Measurements from ENCODE around the gene ALMS1. TPM values are rescaled to one million over a fixed set of nuclear protein-coding genes. Genes with fewer than 3 reads are reported as not detected.

ALMS1 gene
- polyA plus RNA-seq, 3 donors, result 0.55 to 5.2 (median 0.64) TPM

DNA sequence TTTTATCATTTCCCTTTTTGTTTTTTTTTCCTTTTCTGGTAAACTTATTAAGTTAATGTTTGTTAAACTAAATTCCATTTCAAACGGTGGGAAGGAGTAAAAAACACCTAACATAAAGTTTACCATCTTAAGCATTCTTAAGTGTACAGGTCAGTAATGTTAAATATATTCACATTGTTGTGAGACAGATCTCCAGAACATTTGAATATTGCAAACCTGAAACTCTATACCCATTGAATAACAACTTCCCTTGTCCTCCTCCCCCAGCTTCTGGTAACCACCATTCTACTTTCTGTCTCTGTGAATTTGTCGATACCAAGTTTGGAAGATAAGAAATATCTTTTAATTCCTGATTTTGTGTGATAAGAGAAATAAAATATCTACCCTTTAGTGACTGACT is 268.5 kb downstream of the ALMS1 start:
- TF ChIP-seq, protein P1, sequence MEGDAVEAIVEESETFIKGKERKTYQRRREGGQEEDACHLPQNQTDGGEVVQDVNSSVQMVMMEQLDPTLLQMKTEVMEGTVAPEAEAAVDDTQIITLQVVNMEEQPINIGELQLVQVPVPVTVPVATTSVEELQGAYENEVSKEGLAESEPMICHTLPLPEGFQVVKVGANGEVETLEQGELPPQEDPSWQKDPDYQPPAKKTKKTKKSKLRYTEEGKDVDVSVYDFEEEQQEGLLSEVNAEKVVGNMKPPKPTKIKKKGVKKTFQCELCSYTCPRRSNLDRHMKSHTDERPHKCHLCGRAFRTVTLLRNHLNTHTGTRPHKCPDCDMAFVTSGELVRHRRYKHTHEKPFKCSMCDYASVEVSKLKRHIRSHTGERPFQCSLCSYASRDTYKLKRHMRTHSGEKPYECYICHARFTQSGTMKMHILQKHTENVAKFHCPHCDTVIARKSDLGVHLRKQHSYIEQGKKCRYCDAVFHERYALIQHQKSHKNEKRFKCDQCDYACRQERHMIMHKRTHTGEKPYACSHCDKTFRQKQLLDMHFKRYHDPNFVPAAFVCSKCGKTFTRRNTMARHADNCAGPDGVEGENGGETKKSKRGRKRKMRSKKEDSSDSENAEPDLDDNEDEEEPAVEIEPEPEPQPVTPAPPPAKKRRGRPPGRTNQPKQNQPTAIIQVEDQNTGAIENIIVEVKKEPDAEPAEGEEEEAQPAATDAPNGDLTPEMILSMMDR (IDR thresholded peaks at IDR 0.05), result no peak
- intact Hi-C loops (cut with micrococcal nuclease), result no loop called here
- Histone ChIP-seq H3K4me1 (ENCODE audit: control insufficient read depth in 1 of 2, insufficient read depth in 2 of 2, low read length in 2 of 2) (peaks cover 4 to 7% of the 10 kb centered on the region in 2 donors), H2AFZ (ENCODE audit: insufficient read depth, low read depth, low read length, poor library complexity, severe bottlenecking) (no peak overlapping the region), H3K27me3 (ENCODE audit: control insufficient read depth in 2 of 2, insufficient read depth in 2 of 2, low read length in 2 of 2) (no peaks in the 10 kb centered on the region), H3K4me2 (replicated peaks; ENCODE audit: extremely low read depth, low read length, poor library complexity, severe bottlenecking) (no peak overlapping the region), H3K9ac (ENCODE audit: insufficient read depth, low read length, poor library complexity, severe bottlenecking) (no peak overlapping the region), H4K20me1 (ENCODE audit: insufficient read depth, low read length) (no peaks in the 10 kb centered on the region), H3K9me3 (replicated peaks in 1 of 2; ENCODE audit: control insufficient read depth in 1 of 2, insufficient read depth in 1 of 2, low read length in 2 of 2) (no peaks in the 10 kb centered on the region), H3K4me3 (replicated peaks in 1 of 3; ENCODE audit: low read depth in 2 of 3, low read length in 3 of 3) (no peak overlapping the region), H3K79me2 (ENCODE audit: insufficient read depth, low read length) (no peaks in the 10 kb centered on the region), H3K36me3 (replicated peaks in 1 of 2; ENCODE audit: control insufficient read depth in 1 of 2, insufficient read depth in 2 of 2, low read length in 2 of 2) (no peaks in the 10 kb centered on the region), H3K27ac (ENCODE audit: low read depth in 1 of 2, low read length in 2 of 2) (no peak overlapping the region)
- H3K9me3 Mint-ChIP-seq, result peaks cover 0 to 1% (median 0%) of the 10 kb centered on the region in 7 donors
- H3K4me3 Mint-ChIP-seq, result no peak overlapping the region
- H3K27ac Mint-ChIP-seq, result no peak overlapping the region
- H3K27me3 Mint-ChIP-seq (ENCODE audit: low read depth in 3 of 3), result peaks cover 0 to 2% (median 1%) of the 10 kb centered on the region in 3 donors
- no peaks in the 10 kb centered on the region for H3K36me3 Mint-ChIP-seq
- no peak for DNase-seq
- WGBS (ENCODE audit: insufficient coverage), result no CpG with 5 or more reads among the region's 2 CpGs
- peaks cover 8% of the 10 kb centered on the region for H3K4me1 Mint-ChIP-seq

Other genes with a start within 250 kb of the ALMS1 start
- not detected for gene NOTO, start 183.3 kb upstream of the ALMS1 start, polyA plus RNA-seq
- gene SMYD5, start 171.6 kb upstream of the ALMS1 start, polyA plus RNA-seq, result 1 to 10 TPM; 1.6 to 5.2 (median 1.7) TPM
- gene PRADC1, start 152.6 kb upstream of the ALMS1 start, polyA plus RNA-seq, result 10 to 100 TPM in 2 of 3 donors, 1 to 10 TPM in 1; 9.0 to 49.2 (median 33.3) TPM
- 100 to 1,000 TPM in 2 of 3 donors, 10 to 100 TPM in 1; 56.8 to 151 (median 134) TPM for gene CCT7, start 151.5 kb upstream of the ALMS1 start, polyA plus RNA-seq
- gene FBXO41, start 101.4 kb upstream of the ALMS1 start, polyA plus RNA-seq, result 10 to 100 TPM in 1 of 3 donors, under 1 TPM in 2; 0.29 to 17.1 (median 0.52) TPM
- gene EGR4, start 92.3 kb upstream of the ALMS1 start, polyA plus RNA-seq, result under 1 TPM in 2 of 3 donors, not detected in 1; 0.12 to 0.15 TPM